ENCODE data around the gene RAC3.
A peak's percentile ranks its signal among the peaks of the same experiment; 100 is the strongest.
"Not testable (repeated sequence)": the region's sequence is repeated elsewhere in the genome, so short reads cannot be mapped to it uniquely, and the experiment has no call there.

Gene RAC3

DNA sequence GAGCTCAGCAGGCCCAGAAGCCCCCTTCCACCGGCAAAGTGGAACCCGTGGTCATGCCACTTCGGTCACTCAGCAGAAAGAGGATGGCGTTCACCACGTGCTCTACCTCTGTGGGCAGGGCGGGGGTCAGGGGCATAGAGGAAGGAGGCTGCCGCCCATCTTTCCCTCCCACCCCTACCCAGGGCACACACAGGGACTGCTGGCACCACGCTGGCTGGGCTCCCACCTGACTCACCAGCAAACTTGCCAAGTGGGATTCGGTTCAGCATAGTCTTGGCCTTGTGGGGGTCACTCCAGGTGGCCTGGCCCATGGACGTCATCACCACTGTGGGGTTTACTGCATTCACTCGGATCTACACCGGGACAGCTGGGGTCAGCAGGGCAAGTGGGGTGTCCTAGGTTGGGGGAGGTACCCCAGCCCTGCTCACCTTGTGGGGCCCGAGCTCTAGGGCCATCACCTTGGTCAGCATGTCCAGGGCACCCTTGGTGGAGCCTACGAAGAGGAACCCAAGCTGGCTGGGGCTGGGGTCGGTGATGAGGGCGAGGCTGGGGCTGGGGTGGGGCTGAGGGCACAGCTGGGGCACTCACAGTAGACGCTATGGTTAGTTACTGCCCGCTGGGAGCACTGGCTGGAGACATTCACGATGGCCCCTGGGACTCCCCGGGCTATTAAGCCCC, 4.6 kb downstream of the RAC3 start:
- DNase-seq (ENCODE audit: low read depth, low spot score): no peak
- in situ Hi-C loops (cut with HindIII; ENCODE audit: low sequenced_read_pairs): no loop called here
- TF ChIP-seq, protein P1, sequence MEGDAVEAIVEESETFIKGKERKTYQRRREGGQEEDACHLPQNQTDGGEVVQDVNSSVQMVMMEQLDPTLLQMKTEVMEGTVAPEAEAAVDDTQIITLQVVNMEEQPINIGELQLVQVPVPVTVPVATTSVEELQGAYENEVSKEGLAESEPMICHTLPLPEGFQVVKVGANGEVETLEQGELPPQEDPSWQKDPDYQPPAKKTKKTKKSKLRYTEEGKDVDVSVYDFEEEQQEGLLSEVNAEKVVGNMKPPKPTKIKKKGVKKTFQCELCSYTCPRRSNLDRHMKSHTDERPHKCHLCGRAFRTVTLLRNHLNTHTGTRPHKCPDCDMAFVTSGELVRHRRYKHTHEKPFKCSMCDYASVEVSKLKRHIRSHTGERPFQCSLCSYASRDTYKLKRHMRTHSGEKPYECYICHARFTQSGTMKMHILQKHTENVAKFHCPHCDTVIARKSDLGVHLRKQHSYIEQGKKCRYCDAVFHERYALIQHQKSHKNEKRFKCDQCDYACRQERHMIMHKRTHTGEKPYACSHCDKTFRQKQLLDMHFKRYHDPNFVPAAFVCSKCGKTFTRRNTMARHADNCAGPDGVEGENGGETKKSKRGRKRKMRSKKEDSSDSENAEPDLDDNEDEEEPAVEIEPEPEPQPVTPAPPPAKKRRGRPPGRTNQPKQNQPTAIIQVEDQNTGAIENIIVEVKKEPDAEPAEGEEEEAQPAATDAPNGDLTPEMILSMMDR (IDR thresholded peaks at IDR 0.05; ENCODE audit: low read depth, low read length): no peak
- peak overlapping the region; percentile 68 for H3K4me3 ChIP-seq (ENCODE audit: low read depth, low read length)

DNA sequence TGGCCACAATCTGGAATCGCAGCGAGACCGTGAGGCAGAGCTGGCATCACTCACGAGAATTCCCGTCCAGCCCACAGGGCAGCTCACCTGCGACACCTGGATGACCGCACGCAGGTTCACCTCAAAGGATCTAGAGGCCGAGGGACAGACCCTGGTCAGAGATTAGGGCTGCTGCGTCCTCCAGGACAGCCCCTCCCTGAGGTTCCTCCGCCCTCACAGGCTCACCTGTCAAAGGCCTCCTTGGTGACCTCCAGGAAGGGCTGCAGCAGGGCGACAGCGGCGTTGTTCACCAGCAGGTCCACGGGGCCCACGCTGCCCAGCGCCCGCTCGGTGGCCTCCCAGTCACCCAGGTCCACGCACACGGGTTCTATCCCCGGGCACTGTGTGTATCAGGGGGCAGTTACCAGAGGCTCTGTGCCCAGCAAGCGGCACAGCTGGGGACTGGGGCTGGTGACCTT, 5.2 kb downstream of the RAC3 start:
- TF ChIP-seq, protein P1 (IDR thresholded peaks at IDR 0.05; ENCODE audit: low read depth, low read length): no peak
- peak overlapping the region; percentile 68 for H3K4me3 ChIP-seq (ENCODE audit: low read depth, low read length)
- no peak for DNase-seq (ENCODE audit: low read depth, low spot score)
- in situ Hi-C loops (cut with HindIII; ENCODE audit: low sequenced_read_pairs): no loop called here

DNA sequence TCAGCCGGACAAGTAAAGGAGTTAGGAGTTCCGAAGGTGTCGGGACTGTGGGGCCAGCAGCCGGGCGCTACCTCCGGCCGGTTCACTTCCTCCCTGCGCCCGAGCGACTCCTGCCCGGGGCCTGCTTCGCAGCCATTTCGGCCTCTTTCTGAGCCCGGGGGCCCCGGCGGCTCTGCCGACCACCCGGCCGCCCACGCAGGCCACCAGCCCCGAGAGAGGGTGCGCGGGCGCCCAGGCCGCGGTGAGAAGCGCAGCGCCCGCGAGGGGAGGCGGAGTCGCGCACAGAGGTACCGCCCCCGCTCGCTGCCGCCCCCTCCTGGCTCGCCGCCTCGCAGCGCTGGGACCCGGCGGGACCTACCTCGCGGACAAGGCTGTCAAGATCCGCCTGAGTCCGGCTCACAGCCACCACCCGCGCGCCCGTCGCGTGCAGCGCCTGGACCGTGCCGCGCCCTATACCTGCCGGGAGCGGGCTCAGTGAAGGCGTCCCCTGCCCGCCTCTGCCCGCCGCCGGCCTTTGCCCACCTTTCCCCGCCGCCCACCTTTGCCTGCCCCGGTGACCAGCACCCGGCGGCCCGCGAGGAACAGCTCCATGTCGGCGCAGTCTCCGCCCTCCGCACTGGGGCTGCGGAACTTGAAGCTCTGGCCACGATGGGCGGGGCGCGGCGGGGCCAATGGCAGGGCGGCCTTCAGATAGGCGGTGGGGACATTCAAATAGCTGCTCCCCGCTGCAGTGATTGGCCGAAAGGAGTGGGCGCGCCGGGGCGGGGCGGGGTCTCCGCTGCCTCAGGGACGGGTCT, 5.8 kb downstream of the RAC3 start, which contains the start of gene DCXR:
Gene DCXR, minus strand, starts transcription at position 606 of the 797 bp plus-strand sequence. Its CDS starts 15 bp downstream, at position 591.
- TF ChIP-seq, protein P1 (IDR thresholded peaks at IDR 0.05; ENCODE audit: low read depth, low read length): peak; percentile 71
- H3K4me3 ChIP-seq (ENCODE audit: low read depth, low read length): peak within 1 kb of the TSS; percentile 68
- in situ Hi-C loops (cut with HindIII; ENCODE audit: low sequenced_read_pairs): no loop called here
- DNase-seq (ENCODE audit: low read depth, low spot score): peak; percentile 98

DNA sequence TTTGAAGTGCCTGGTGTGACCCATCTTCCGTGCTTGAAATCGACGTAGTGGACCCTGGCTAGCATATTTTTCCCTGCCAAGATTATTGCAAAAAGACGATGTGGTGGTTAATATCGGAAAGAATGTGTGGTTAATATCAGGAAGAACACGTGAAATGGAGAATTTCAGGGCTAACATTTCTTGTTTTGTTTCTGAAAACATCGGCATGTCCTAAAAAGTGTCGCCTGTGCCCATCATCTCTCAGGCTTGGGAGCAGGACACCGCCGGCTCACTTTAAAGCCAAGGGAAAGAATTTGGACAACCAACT, 6.4 kb downstream of the RAC3 start:
- DNase-seq (ENCODE audit: low read depth, low spot score): no peak
- TF ChIP-seq, protein P1 (IDR thresholded peaks at IDR 0.05; ENCODE audit: low read depth, low read length): no peak

DNA sequence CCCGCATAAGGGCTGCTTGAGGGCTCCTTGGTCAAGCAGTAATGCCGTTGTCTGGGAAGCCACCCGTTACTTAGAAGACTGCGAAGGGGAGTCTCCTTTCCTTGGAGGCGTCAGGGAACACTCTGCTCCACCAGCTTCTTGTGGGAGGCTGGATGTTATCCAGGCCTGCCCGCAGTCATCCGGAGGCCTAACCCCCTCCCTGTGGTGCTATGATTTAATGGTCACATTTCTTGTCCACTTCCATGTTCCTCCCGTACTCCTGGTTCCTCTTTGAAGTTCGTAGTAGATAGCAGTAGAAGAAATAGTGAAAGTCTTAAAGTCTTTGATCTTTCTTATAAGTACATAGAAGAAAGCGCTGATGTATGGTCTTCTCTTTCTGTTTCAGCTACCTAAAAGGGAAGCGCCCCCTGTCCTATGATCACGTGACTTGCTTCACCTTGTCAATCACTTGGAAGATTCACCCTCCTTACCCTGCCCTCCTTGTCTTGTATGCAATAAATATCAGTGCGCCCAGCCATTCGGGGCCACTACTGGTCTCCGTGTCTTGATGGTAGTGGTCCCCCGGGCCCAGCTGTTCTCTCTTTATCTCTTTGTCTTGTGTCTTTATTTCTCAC, 7.4 kb downstream of the RAC3 start:
- H3K4me3 ChIP-seq (ENCODE audit: low read depth, low read length); in situ Hi-C loops (cut with HindIII; ENCODE audit: low sequenced_read_pairs); DNase-seq (ENCODE audit: low read depth, low spot score): not testable (repeated sequence)

More for the DNA sequence above, 6.4 kb downstream of the RAC3 start:
- in situ Hi-C loops (cut with HindIII; ENCODE audit: low sequenced_read_pairs): no loop called here
- no peak overlapping the region for H3K4me3 ChIP-seq (ENCODE audit: low read depth, low read length)

DNA sequence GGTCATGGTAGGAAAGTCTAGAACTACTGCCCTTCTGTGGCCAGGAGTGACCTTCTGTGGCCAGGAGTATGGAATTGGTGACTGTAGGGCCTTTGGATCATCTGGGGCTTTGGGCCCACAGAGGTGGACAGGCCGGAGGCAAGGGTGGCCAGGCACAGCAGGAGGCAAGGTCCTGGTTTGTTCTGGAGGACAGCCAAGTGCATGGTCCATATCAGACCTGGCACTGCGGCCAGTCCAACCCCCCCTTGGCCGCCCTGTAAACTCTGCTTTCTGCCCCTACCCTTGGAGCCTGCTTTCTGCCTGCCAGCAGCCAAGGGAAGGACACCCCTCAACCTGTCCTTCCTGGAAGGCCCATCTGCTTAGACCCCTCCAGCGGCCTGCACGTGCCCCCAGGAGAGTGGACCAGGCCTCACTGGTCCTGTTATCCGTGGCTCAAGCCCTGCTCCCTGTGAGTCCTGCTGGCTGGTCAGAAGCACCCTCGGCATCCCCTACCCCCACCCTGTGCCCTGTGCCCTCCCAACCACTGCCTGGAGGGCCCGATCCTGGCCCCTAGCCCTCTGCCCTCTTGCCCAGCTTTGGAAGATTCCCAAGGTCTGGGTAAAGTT, 8.3 kb downstream of the RAC3 start:
- no peak for DNase-seq (ENCODE audit: low read depth, low spot score)
- in situ Hi-C loops (cut with HindIII; ENCODE audit: low sequenced_read_pairs): no loop called here
- TF ChIP-seq, protein P1 (IDR thresholded peaks at IDR 0.05; ENCODE audit: low read depth, low read length): no peak
- H3K4me3 ChIP-seq (ENCODE audit: low read depth, low read length): no peak overlapping the region
